GM21367 (cell line): ENCODE measurements around the gene G6PD.
A peak's percentile ranks its signal among the peaks of the same experiment; 100 is the strongest.
"Not testable (repeated sequence)": the region's sequence is repeated elsewhere in the genome, so short reads cannot be mapped to it uniquely, and the experiment has no call there.

Source experiments
- ATAC-seq: cut with Tn5 transposase; IDR thresholded peaks from one replicate; pipeline ENCODE4 v1.9.1; 2021; ENCODE audit not compliant: unreplicated experiment

Gene G6PD

GRCh38 chrX:154545673-154546274 is 872 bp downstream of the G6PD start:
- no peak for ATAC-seq

GRCh38 chrX:154542723-154543424 is 3.8 kb downstream of the G6PD start:
- no peak for ATAC-seq

- ATAC-seq = no peak
Observed at GRCh38 chrX:154541896-154542722, 4.5 kb downstream of the G6PD start.

DNA sequence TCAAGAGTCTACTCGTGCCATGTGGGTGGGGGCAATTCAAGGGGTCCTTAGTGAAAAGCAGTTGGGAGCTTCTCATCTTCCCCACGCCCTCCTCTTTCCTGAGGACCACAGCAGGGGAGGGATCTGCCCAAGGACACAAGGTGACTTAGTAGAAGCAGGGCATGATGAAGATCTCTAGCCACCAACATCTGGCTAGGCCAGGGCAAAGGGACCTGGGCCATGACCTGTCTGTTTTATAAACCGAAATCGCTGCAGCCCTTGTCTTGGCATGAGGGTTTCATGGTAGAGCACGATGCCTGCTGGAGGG is 5.1 kb downstream of the G6PD start:
- ATAC-seq = no peak

DNA sequence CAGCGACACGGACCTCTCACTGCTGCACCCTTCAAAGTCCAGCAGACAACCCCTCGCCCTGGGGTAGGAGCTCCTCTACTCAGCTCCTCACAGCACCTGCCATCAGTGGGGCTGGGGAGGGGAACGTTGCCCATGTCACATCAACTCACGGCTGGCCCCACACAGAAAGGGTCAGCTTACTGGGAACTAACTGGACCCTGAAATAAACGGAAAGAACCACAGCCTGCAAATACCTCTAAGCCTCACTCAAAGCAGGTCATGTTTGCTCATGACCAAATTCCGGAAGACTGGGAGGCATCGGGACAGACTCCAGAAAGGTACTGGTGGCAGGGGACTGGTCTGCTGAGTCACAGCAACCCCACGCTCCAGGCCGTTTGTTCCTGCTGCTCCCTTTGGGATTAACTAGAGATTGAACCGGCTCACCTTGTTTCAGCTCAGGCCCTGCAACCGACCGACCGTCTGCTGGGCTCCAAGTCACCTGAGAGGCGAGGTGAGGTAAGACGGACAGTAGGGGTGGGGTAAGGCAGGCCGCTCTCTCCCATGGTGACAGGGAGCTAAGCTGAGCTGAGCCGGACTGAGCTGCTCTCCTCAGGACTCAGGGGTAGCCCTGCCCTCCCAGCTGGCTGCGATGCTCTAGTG is 5.6 kb downstream of the G6PD start:
- ATAC-seq = no peak

- ATAC-seq = not testable (repeated sequence)
Observed at GRCh38 chrX:154540365-154540764, 6.3 kb downstream of the G6PD start.

DNA sequence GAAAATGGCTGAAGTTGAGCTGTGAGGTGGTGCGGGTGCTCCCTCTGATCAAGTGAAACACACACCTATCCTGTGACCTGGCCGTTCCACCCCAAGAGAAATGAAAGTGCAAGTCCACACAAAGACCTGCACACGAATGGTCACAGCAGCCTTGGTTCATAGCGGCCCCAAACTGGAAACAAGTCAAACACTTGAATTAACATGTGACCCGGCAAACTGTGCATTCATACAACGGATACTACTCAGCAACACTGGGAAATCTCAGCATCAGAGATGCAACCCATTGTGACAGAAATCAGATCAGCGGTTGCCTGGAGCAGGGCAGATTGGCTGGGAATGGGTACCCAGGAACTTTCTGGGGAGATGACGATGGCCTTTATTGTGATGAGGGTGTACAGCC is 7.6 kb downstream of the G6PD start:
- no peak for ATAC-seq

GRCh38 chrX:154535892-154536291 is 10.8 kb downstream of the G6PD start:
- no peak for ATAC-seq

DNA sequence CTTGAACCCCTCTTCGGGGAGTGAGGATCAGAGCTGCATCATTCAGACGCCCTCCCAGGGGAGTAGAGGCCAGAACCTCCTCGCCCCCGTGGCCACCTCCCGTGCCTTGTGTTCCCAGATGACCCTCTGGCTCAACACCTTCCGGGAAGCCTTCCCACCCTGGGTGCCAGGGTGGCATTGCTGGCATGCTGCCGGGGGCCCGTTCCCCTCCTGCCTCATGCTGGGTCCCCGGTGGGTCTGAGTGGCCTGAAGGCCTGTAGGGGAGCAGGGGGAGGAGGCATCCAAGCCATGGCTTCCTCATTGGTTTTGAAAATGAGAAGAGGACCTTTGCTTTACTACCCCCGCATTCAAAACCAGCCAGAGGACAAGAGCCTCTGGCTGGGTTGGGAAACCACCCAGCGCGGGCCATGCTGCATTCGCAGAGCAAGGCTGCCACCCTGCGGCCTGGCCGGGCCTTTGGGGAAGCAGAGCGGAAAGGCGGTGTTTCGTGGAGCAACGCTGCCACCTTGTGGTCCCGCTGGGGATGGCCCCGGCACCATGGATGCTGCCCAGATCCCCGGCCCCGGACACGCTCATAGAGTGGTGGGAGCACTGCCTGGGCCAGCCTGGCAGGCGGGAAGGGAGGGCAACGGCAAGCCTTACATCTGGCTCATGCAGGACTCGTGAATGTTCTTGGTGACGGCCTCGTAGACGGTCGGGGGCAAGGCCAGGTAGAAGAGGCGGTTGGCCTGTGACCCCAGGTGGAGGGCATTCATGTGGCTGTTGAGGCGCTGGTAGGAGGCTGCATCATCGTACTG is 11.9 kb downstream of the G6PD start:
- peak; percentile 89 for ATAC-seq

DNA sequence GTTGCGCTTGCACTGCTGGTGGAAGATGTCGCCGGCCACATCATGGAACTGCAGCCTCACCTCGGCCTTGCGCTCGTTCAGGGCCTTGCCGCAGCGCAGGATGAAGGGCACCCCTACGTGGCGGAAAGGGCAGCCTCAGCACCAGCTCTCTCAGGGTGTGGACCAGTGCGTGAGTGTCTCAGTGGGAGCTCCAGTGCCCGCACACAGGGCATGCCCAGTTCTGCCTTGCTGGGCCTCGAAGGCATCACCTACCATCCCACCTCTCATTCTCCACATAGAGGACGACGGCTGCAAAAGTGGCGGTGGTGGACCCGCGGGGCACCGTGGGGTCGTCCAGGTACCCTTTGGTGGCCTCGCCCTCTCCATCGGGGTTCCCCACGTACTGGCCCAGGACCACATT is 14.0 kb downstream of the G6PD start:
- no peak for ATAC-seq

- ATAC-seq = no peak
Observed at GRCh38 chrX:154531626-154532025, 15.0 kb downstream of the G6PD start.

- no peak for ATAC-seq
Observed at GRCh38 chrX:154530286-154530685, 16.4 kb downstream of the G6PD start.

- ATAC-seq = no peak
Observed at GRCh38 chrX:154529206-154529612, 17.4 kb downstream of the G6PD start.

GRCh38 chrX:154526901-154527675 is 19.6 kb downstream of the G6PD start:
- ATAC-seq = peak; percentile 67

- ATAC-seq = no peak
Observed at GRCh38 chrX:154525606-154526490, 20.8 kb downstream of the G6PD start.

DNA sequence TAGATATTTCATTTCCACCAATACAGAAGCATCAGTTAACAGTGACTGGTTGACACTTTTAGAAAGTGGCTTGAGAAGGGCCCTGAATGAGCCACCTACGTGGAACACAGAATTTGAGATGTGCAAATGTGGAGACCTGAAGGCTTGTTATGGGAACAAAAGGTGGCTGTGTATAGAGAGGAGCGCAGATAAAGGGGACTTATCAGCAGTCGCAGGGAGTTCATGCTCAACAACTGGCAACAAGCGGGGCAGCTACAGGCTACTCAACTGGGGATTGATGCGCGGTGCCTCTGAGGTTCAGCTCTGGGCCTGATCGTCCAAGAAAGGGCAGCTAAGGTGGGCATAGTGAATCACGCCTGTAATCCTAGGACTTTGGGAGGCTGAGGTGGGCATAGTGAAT is 27.3 kb downstream of the G6PD start:
- ATAC-seq = no peak

GRCh38 chrX:154517101-154517781 is 29.4 kb downstream of the G6PD start:
- no peak for ATAC-seq

DNA sequence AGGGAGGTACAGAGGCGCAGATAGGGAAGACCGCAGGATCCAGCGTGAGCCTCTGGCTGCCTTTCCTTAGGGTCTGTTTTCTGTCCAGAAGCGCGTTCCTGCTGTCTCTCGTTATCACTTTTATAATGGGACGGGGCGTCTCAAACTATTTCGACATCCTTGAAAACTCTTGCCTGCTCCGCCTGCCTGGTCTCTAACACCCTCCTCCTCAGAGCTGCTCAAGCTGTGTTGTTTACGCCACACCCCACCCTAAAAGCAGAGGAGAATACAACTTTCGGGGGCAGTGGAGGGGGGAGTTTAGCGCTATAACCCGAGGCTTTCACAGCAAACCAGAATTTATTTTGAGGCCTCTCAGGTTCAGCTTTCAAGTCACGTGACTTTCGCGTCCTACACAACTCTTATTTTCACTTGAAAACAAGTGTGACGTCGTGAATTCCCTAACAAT is 30.0 kb downstream of the G6PD start:
- ATAC-seq = no peak
